IMR-90 (cell line): ENCODE results near the gene ATF7IP2. TPM values are rescaled to one million over a fixed set of nuclear protein-coding genes. Genes with fewer than 3 reads are reported as not detected.

ENCODE experiments used
- ATAC-seq: fragments of 200-7000 bp; cut with Tn5 transposase; 2 replicates; pipeline ENCODE4 v1.9.1; 2020; ENCODE audit warnings: low read depth, mild to moderate bottlenecking, moderate library complexity
- BruUV-seq: library from RNA; stranded (reverse); fragments of 400-500 nt; replicated peaks from 2 replicates; lab custom pipeline; 2021; lab: Mats Ljungman, UMichigan
- CTCF ChIA-PET: fragments of 300-600 bp; formaldehyde crosslinking; extraction: SDS; loops from one replicate; lab custom pipeline; 2021; ENCODE audit warnings: antibody characterized with exemption; lab: Yijun Ruan, JAX
- POLR2A ChIA-PET: fragments of 300-600 bp; sonication (Branson Sonifier 250); formaldehyde crosslinking; loops from one replicate; lab custom pipeline; 2022; ENCODE audit warnings: antibody characterized with exemption; ENCODE audit not compliant: unreplicated experiment; lab: Charles Lee
- DNase-seq: peaks from one replicate; pipeline ENCODE4 v3.0.0; 2013
- H2AFZ ChIP-seq: replicated peaks from 2 replicates; pipeline ENCODE3; 2013; ENCODE audit warnings: low read length, mild to moderate bottlenecking; ENCODE audit not compliant: poor library complexity
- H2AK5ac ChIP-seq: 2 replicates; pipeline ENCODE4 v1.6.1; 2013; ENCODE audit warnings: low read depth, low read length, inconsistent platforms
- H2AK9ac ChIP-seq: replicated peaks from 2 replicates; pipeline ENCODE3; 2013; ENCODE audit warnings: mild to moderate bottlenecking, low read depth, low read length, moderate library complexity; ENCODE audit not compliant: poor library complexity
- H2BK120ac ChIP-seq: 2 replicates; pipeline ENCODE4 v1.6.1; 2013; ENCODE audit warnings: low read depth, low read length, inconsistent platforms
- H2BK15ac ChIP-seq: 3 replicates; pipeline ENCODE4 v1.6.1; 2013; ENCODE audit warnings: low read depth, low read length, inconsistent platforms
- H2BK20ac ChIP-seq: 2 replicates; pipeline ENCODE4 v1.6.1; 2013; ENCODE audit warnings: low read depth, mild to moderate bottlenecking, inconsistent platforms, low read length, moderate library complexity
- H2BK5ac ChIP-seq: 2 replicates; pipeline ENCODE4 v1.6.1; 2013; ENCODE audit warnings: mild to moderate bottlenecking, low read depth, low read length, inconsistent platforms; ENCODE audit not compliant: poor library complexity, severe bottlenecking
- H3K14ac ChIP-seq: replicated peaks from 2 replicates; pipeline ENCODE4 v1.6.1; 2013; ENCODE audit warnings: low read depth, low read length, inconsistent platforms
- H3K18ac ChIP-seq: 2 replicates; pipeline ENCODE4 v1.6.1; 2013; ENCODE audit warnings: low read depth, low read length, control low read depth
- H3K23ac ChIP-seq: 2 replicates; pipeline ENCODE4 v1.6.1; 2013; ENCODE audit warnings: low read depth, low read length, inconsistent platforms
- H3K27ac ChIP-seq: 2 replicates; pipeline ENCODE4 v1.5.1; 2013; ENCODE audit warnings: mild to moderate bottlenecking, control low read depth, low read length; ENCODE audit not compliant: insufficient read depth
- H3K27me3 ChIP-seq: 2 replicates; pipeline ENCODE4 v1.6.1; 2013; ENCODE audit warnings: low read length; ENCODE audit not compliant: control insufficient read depth, insufficient read depth
- H3K36me3 ChIP-seq: 2 replicates; pipeline ENCODE4 v1.6.1; 2013; ENCODE audit warnings: low read length, mixed read lengths; ENCODE audit not compliant: control insufficient read depth, insufficient read depth
- H3K4ac ChIP-seq: 2 replicates; pipeline ENCODE4 v1.6.1; 2013; ENCODE audit warnings: low read depth, low read length, inconsistent platforms
- H3K4me1 ChIP-seq: 2 replicates; pipeline ENCODE4 v1.6.1; 2013; ENCODE audit warnings: low read length, mixed read lengths; ENCODE audit not compliant: control insufficient read depth, insufficient read depth
- H3K4me2 ChIP-seq: 2 replicates; pipeline ENCODE4 v1.6.1; 2013; ENCODE audit warnings: low read depth, mild to moderate bottlenecking, control low read depth, low read length, moderate library complexity
- H3K4me3 ChIP-seq: 2 replicates; pipeline ENCODE4 v1.5.1; 2013; ENCODE audit warnings: low read depth, mild to moderate bottlenecking, control low read depth, low read length, moderate library complexity; ENCODE audit not compliant: insufficient read depth
- H3K56ac ChIP-seq: 2 replicates; pipeline ENCODE4 v1.6.1; 2013; ENCODE audit warnings: low read length, inconsistent platforms; ENCODE audit not compliant: insufficient read depth; ENCODE audit errors: extremely low read depth
- H3K79me1 ChIP-seq, 2 experiments: 2 replicates each; pipeline ENCODE4 v1.6.1; 2013; ENCODE audit warnings: low read length in 2 of 2, inconsistent platforms in 1 of 2, low read depth in 1 of 2
- H3K9ac ChIP-seq: 2 replicates; pipeline ENCODE4 v1.6.1; 2013; ENCODE audit warnings: low read depth, low read length, control low read depth
- H3K9me1 ChIP-seq: 2 replicates; pipeline ENCODE4 v1.6.1; 2013; ENCODE audit warnings: low read length, inconsistent platforms; ENCODE audit not compliant: insufficient read depth
- H3K9me3 ChIP-seq: 2 replicates; pipeline ENCODE4 v1.6.1; 2013; ENCODE audit warnings: low read length; ENCODE audit not compliant: control insufficient read depth, insufficient read depth
- H4K20me1 ChIP-seq: 2 replicates; pipeline ENCODE4 v1.6.1; 2013; ENCODE audit warnings: low read length, inconsistent platforms; ENCODE audit not compliant: insufficient read depth
- H4K5ac ChIP-seq: 2 replicates; pipeline ENCODE4 v1.6.1; 2013; ENCODE audit warnings: mild to moderate bottlenecking, low read depth, low read length, control low read depth
- H4K8ac ChIP-seq, 2 experiments: 2 replicates each; pipeline ENCODE4 v1.6.1; 2013; ENCODE audit warnings: low read depth in 2 of 2, low read length in 2 of 2, control low read depth in 1 of 2, inconsistent platforms in 1 of 2
- H4K91ac ChIP-seq: 2 replicates; pipeline ENCODE4 v1.6.1; 2013; ENCODE audit warnings: low read depth, low read length, inconsistent platforms; ENCODE audit not compliant: insufficient read depth
- BHLHE40 ChIP-seq: fragments of 150-350 bp; IDR thresholded peaks from 2 replicates; pipeline ENCODE4 v1.6.1; 2016; ENCODE audit warnings: mild to moderate bottlenecking, low read depth, low read length
- CEBPB ChIP-seq: IDR thresholded peaks from 2 replicates; pipeline ENCODE4 v1.6.1; 2012; ENCODE audit warnings: low read depth, low read length, improper control_type of control experiment
- CHD1 ChIP-seq: IDR thresholded peaks from 2 replicates; pipeline ENCODE4 v1.6.1; 2012; ENCODE audit warnings: low read depth, low read length, improper control_type of control experiment
- CTCF ChIP-seq: conservative IDR thresholded peaks from 2 replicates; pipeline ENCODE4 v1.5.1; 2012; ENCODE audit warnings: mild to moderate bottlenecking, low read depth, low read length, improper control_type of control experiment
- ELK1 ChIP-seq: fragments of 150-350 bp; IDR thresholded peaks from 2 replicates; pipeline ENCODE4 v1.6.1; 2016; ENCODE audit warnings: low read depth, mild to moderate bottlenecking, low read length, moderate library complexity, borderline replicate concordance
- FOS ChIP-seq: fragments of 150-350 bp; IDR thresholded peaks from 2 replicates; pipeline ENCODE4 v1.6.1; 2016; ENCODE audit warnings: low read depth, low read length
- MAFK ChIP-seq: IDR thresholded peaks from 2 replicates; pipeline ENCODE4 v1.6.1; 2012; ENCODE audit warnings: low read depth, low read length, improper control_type of control experiment
- MAZ ChIP-seq: IDR thresholded peaks from 2 replicates; pipeline ENCODE4 v1.6.1; 2012; ENCODE audit warnings: low read depth, mild to moderate bottlenecking, low read length, improper control_type of control experiment, moderate library complexity, borderline replicate concordance
- MXI1 ChIP-seq: IDR thresholded peaks from 2 replicates; pipeline ENCODE4 v1.6.1; 2012; ENCODE audit warnings: low read depth, mild to moderate bottlenecking, low read length, moderate library complexity, borderline replicate concordance
- NFE2L2 ChIP-seq: fragments of 150-350 bp; IDR thresholded peaks from 2 replicates; pipeline ENCODE4 v1.6.1; 2016; ENCODE audit warnings: low read depth, mild to moderate bottlenecking, low read length
- RAD21 ChIP-seq: IDR thresholded peaks from 2 replicates; pipeline ENCODE4 v1.6.1; 2012; ENCODE audit warnings: low read length, improper control_type of control experiment
- RCOR1 ChIP-seq: IDR thresholded peaks from 2 replicates; pipeline ENCODE4 v1.6.1; 2012; ENCODE audit warnings: mild to moderate bottlenecking, low read length, improper control_type of control experiment; ENCODE audit not compliant: insufficient replicate concordance
- RFX5 ChIP-seq: IDR thresholded peaks from 2 replicates; pipeline ENCODE4 v1.8.0; 2012; ENCODE audit warnings: low read depth, mild to moderate bottlenecking, low read length, moderate library complexity
- SMC3 ChIP-seq: fragments of 150-350 bp; IDR thresholded peaks from 2 replicates; pipeline ENCODE4 v1.6.1; 2016; ENCODE audit warnings: low read depth, mild to moderate bottlenecking, antibody characterized with exemption, low read length, moderate library complexity
- USF2 ChIP-seq: fragments of 150-350 bp; IDR thresholded peaks from 2 replicates; pipeline ENCODE4 v1.6.1; 2017; ENCODE audit warnings: mild to moderate bottlenecking, antibody characterized with exemption, low read length, low read depth
- WGBS, 2 experiments: methylation state at CpG; one replicate each; pipeline versions ENCODE4 v1.1.5 to v1.1.7; 2013; ENCODE audit warnings: missing lambda C conversion rate in 2 of 2; ENCODE audit not compliant: insufficient read length in 1 of 2; ENCODE audit errors: extremely low coverage in 2 of 2; 5-methylcytosine and 5-hydroxymethylcytosine counted together
- dilution Hi-C: fragments of 300-500 bp; cut with HindIII; formaldehyde crosslinking; loops from one replicate; pipeline ENCODE4 v1.14.3; 2018; ENCODE audit warnings: low sequenced_read_pairs; ENCODE audit not compliant: unreplicated experiment
- in situ Hi-C: fragments of 300-500 bp; cut with MboI; formaldehyde crosslinking; loops from 3 replicates; pipeline ENCODE4 v1.14.3; 2019; ENCODE audit warnings: low sequenced_read_pairs, inconsistent platforms, mixed read lengths
- intact Hi-C: fragments of 100-400 bp; cut with micrococcal nuclease; formaldehyde crosslinking; loops from 2 replicates; pipeline ENCODE4 v1.10.0; 2022
- polyA plus RNA-seq, 3 experiments: library from polyadenylated mRNA; depleted of rRNA; stranded (reverse); fragments of >200 nt; gene quantifications; 2 replicates each; pipeline ENCODE4 v1.2.3, GENCODE V29; 2012; ENCODE audit warnings: low replicate concordance in 1 of 3
- total RNA-seq: library from RNA; depleted of rRNA; stranded (reverse); fragments of >200 nt; gene quantifications from 2 replicates; pipeline ENCODE4 v1.2.3, GENCODE V29; 2012

The ATF7IP2 gene
- total and polyA plus RNA-seq, 2 of the 4 experiments (the other 2 are of a cell fraction) = 2.7 to 3.6 TPM

- no peak overlapping the region for H2BK5ac ChIP-seq
- no peak overlapping the region for H3K4me2 ChIP-seq
- no peak overlapping the region for H2AK9ac ChIP-seq
- H3K14ac ChIP-seq = no peak overlapping the region
- no peak overlapping the region for H3K4ac ChIP-seq
- intact Hi-C loops = no loop called here
- no peak overlapping the region for H3K4me3 ChIP-seq
- H2BK15ac ChIP-seq = no peak overlapping the region
- no peak overlapping the region for H4K91ac ChIP-seq
- POLR2A ChIA-PET = no interaction called here
- H3K23ac ChIP-seq = no peak overlapping the region
- no peak for ATAC-seq
- dilution Hi-C loops = no loop called here
- TF ChIP-seq USF2 (no peak), SMC3 (no peak), CHD1 (no peak), MXI1 (no peak), RCOR1 (no peak), CEBPB (no peak), RFX5 (no peak), ELK1 (no peak), CTCF (no peak), RAD21 (no peak), MAFK (no peak), MAZ (no peak), BHLHE40 (no peak), NFE2L2 (no peak), FOS (no peak)
- CTCF ChIA-PET = interaction anchor here (0.6 to 0.7 kb wide), 2 partner anchors 174 to 479 kb away, joined by 3 to 4 read pairs; no protein-coding TSS in a partner anchor
- H2BK120ac ChIP-seq = no peak overlapping the region
- no peak overlapping the region for H3K18ac ChIP-seq
- no peak overlapping the region for H2BK20ac ChIP-seq
- no peaks in the 10 kb centered on the region for H3K79me1 ChIP-seq
- no peak overlapping the region for H2AFZ ChIP-seq
- in situ Hi-C loops = no loop called here
- no peak overlapping the region for H3K27ac ChIP-seq
- H3K56ac ChIP-seq = no peak overlapping the region
- WGBS, 2 experiments = no CpG with 5 or more reads among the region's 5 CpGs
- H3K9me1 ChIP-seq = no peaks in the 10 kb centered on the region
- no TSS peak for BruUV-seq
- H3K27me3 ChIP-seq = no peaks in the 10 kb centered on the region
- no peaks in the 10 kb centered on the region for H4K20me1 ChIP-seq
- no peak overlapping the region for H4K5ac ChIP-seq
- H3K36me3 ChIP-seq = no peaks in the 10 kb centered on the region
- H3K4me1 ChIP-seq = no peaks in the 10 kb centered on the region
- DNase-seq = no peak
- H4K8ac ChIP-seq = no peak overlapping the region
- H3K9me3 ChIP-seq = no peaks in the 10 kb centered on the region
- H2AK5ac ChIP-seq = no peak overlapping the region
- no peak overlapping the region for H3K9ac ChIP-seq
Measured at GRCh38 chr16:10390867-10391266, 5.0 kb downstream of the ATF7IP2 start.
